PC-3 (cell line): ENCODE measurements around the gene NAP1L2.

Experiments
- EZH2 ChIP-seq: fragments of 300-600 bp; sonication (generic); IDR thresholded peaks from one replicate; pipeline ENCODE4 v1.6.1; 2017; ENCODE audit warnings: antibody characterized with exemption, mild to moderate bottlenecking, low read length; ENCODE audit not compliant: unreplicated experiment
- EZH2phosphoT487 ChIP-seq: fragments of 300-600 bp; sonication (generic); IDR thresholded peaks from 2 replicates; pipeline ENCODE4 v1.6.1; 2018; ENCODE audit warnings: mild to moderate bottlenecking, antibody characterized with exemption, low read length, borderline replicate concordance
- TF ChIP-seq, protein P1 (sequence below): fragments of 300-600 bp; sonication (generic); conservative IDR thresholded peaks from 2 replicates; pipeline ENCODE4 v1.5.1; 2017; ENCODE audit warnings: antibody characterized with exemption, low read depth, mild to moderate bottlenecking, low read length

DNA sequence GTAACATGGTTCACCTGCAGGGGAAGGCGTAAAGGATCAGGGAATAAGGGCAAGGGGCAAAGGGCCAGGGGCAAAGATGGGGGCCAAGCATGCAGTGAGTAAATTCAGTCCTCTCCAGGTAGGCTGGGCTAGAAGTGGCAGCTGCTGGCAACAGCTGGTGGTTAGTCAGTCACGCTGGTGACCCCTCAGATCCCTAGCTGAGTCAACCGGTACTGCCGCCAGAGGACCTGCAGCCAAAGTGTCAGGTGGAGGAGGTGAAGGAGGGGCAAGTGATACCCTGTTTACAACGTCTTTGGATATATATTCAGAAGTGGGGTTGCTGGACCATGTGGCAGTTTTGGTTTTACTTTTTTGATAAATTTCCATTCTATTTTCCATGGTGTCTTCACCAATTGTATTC is 24.6 kb upstream of the NAP1L2 start:
- TF ChIP-seq EZH2 (no peak), EZH2phosphoT487 (no peak)
- TF ChIP-seq, protein P1, sequence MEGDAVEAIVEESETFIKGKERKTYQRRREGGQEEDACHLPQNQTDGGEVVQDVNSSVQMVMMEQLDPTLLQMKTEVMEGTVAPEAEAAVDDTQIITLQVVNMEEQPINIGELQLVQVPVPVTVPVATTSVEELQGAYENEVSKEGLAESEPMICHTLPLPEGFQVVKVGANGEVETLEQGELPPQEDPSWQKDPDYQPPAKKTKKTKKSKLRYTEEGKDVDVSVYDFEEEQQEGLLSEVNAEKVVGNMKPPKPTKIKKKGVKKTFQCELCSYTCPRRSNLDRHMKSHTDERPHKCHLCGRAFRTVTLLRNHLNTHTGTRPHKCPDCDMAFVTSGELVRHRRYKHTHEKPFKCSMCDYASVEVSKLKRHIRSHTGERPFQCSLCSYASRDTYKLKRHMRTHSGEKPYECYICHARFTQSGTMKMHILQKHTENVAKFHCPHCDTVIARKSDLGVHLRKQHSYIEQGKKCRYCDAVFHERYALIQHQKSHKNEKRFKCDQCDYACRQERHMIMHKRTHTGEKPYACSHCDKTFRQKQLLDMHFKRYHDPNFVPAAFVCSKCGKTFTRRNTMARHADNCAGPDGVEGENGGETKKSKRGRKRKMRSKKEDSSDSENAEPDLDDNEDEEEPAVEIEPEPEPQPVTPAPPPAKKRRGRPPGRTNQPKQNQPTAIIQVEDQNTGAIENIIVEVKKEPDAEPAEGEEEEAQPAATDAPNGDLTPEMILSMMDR = no peak
